IgD-negative memory B cell (primary cell): ENCODE results near the gene GPC2. TPM values are rescaled to one million over a fixed set of nuclear protein-coding genes. Genes with fewer than 3 reads are reported as not detected.

Experiments
- H3K27ac Mint-ChIP-seq, 3 donors: one replicate each; pipeline ENCODE4 v1.8.0; 2020 to 2022; ENCODE audit warnings: mild to moderate bottlenecking in 3 of 3, mixed read lengths in 3 of 3, moderate library complexity in 1 of 3
- H3K27me3 Mint-ChIP-seq: one replicate; pipeline ENCODE4 v1.8.0; 2021; ENCODE audit warnings: mixed read lengths
- H3K36me3 Mint-ChIP-seq: one replicate; pipeline ENCODE4 v1.8.0; 2020; ENCODE audit warnings: mild to moderate bottlenecking, mixed read lengths
- H3K4me1 Mint-ChIP-seq, 3 donors: one replicate each; pipeline ENCODE4 v1.8.0; 2020 to 2022; ENCODE audit warnings: mixed read lengths in 3 of 3, mild to moderate bottlenecking in 1 of 3
- H3K4me3 Mint-ChIP-seq, 4 donors: one replicate each; pipeline ENCODE4 v1.8.0; 2020 to 2022; ENCODE audit warnings: mild to moderate bottlenecking in 4 of 4, mixed read lengths in 4 of 4, moderate library complexity in 3 of 4
- H3K9me3 Mint-ChIP-seq, 3 donors: one replicate each; pipeline ENCODE4 v1.8.0; 2020 to 2021; ENCODE audit warnings: mixed read lengths in 3 of 3, mild to moderate bottlenecking in 1 of 3
- polyA plus RNA-seq: library from polyadenylated mRNA; unstranded; fragments of 300-500 nt; fragmentation: Illumina TruSeq; gene quantifications from one replicate; pipeline ENCODE4 v1.2.3, GENCODE V29; 2021

The GPC2 gene
- polyA plus RNA-seq, 1 donor from 2014 or later: 0.23 TPM

DNA sequence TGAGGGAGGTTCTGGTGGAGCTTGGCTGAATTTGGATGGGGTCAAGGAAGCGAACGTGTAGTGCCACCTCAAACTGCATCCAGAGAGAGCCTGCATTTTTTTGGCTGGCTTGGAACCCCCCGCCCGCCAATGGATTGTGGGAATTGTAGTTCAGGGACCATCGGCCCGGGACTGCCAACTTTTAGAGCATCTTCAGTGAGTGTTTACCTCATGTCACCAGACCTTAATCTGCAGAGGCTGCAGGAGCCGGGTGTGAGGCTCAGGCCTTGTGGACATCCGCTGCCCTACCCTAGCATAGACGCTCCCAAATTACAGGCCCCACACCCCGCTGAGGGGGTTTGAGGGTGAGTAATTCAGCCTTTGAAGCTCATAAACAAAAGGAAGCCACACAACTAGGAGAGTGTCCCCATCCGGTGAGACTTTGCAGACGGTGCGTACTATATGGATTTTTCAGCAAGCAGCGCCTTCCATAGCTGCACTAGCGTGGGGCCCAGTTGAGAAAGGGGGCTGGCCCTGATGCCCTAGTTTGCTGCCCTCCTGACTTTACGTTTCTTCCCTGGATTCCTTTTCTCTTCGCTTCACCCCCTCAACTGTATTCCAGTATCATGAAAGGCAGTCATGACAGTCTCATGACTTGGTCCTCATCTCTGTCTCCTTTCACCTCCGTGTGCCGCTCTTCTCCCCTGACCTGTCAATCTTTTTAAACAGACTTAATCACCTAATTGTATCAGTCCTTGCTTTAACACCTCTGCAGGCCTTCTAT is 57.0 kb downstream of the GPC2 start:
- no peaks in the 10 kb centered on the region for H3K9me3 Mint-ChIP-seq
- H3K4me1 Mint-ChIP-seq: peaks cover 22 to 29% (median 25%) of the 10 kb centered on the region in 3 donors
- H3K36me3 Mint-ChIP-seq: peaks cover 2% of the 10 kb centered on the region
- peak overlapping the region; percentile 96 to 98 (median 96) for H3K4me3 Mint-ChIP-seq
- peak overlapping the region; percentile 99 for H3K27ac Mint-ChIP-seq
- H3K27me3 Mint-ChIP-seq: no peaks in the 10 kb centered on the region

Other genes with a start within 250 kb of the GPC2 start
- not detected for gene GJC3, start 247.8 kb downstream of the GPC2 start, polyA plus RNA-seq
- gene AZGP1, start 201.3 kb downstream of the GPC2 start, polyA plus RNA-seq: not detected
- 35.3 TPM for gene ZKSCAN1, start 161.8 kb downstream of the GPC2 start, polyA plus RNA-seq
- 9.9 TPM for gene ZSCAN21, start 127.6 kb downstream of the GPC2 start, polyA plus RNA-seq
- gene ZNF3, start 95.7 kb downstream of the GPC2 start, polyA plus RNA-seq: 31.7 TPM
- 121 TPM for gene COPS6, start 88.4 kb downstream of the GPC2 start, polyA plus RNA-seq
- gene MCM7, start 76.0 kb downstream of the GPC2 start, polyA plus RNA-seq: 33.4 TPM
- 4.5 TPM for gene AP4M1, start 75.7 kb downstream of the GPC2 start, polyA plus RNA-seq
- 31.5 TPM for gene TAF6, start 58.0 kb downstream of the GPC2 start, polyA plus RNA-seq
- gene CNPY4, start 57.7 kb downstream of the GPC2 start, polyA plus RNA-seq: 4.5 TPM
- gene MBLAC1, start 50.4 kb downstream of the GPC2 start, polyA plus RNA-seq: 1.4 TPM
- 443 TPM for gene LAMTOR4, start 28.5 kb downstream of the GPC2 start, polyA plus RNA-seq
- 6.3 TPM for gene TRAPPC14, start 18.7 kb downstream of the GPC2 start, polyA plus RNA-seq
- 0.38 TPM for gene GAL3ST4, start 8.8 kb downstream of the GPC2 start, polyA plus RNA-seq
- gene STAG3, start 537 bp upstream of the GPC2 start, polyA plus RNA-seq: 61.5 TPM
- 94.5 TPM for gene PVRIG, start 42.6 kb upstream of the GPC2 start, polyA plus RNA-seq
- gene SPDYE3, start 130.3 kb upstream of the GPC2 start, polyA plus RNA-seq: 9.9 TPM
- 14.3 TPM for gene PILRB, start 180.7 kb upstream of the GPC2 start, polyA plus RNA-seq
- gene PILRA, start 196.1 kb upstream of the GPC2 start, polyA plus RNA-seq: 2.3 TPM